Esophagus squamous epithelium (tissue), 4 donors: ENCODE measurements around the gene GPRC5A.

ENCODE experiments used
- CTCF ChIP-seq, 6 experiments: fragments of 450-650 bp in 4 of 6; fragments of 200-600 bp in 2 of 6; sonication (generic) in 2 of 6; IDR thresholded peaks; one replicate each; pipeline ENCODE4 v1.5.1; 2016 to 2019; ENCODE audit warnings: antibody characterized with exemption in 6 of 6, mild to moderate bottlenecking in 4 of 6, moderate library complexity in 4 of 6
- POLR2A ChIP-seq, 4 donors: fragments of 450-650 bp; IDR thresholded peaks; one replicate each; pipeline ENCODE4 v1.6.1; 2017; ENCODE audit warnings: antibody characterized with exemption in 4 of 4, mild to moderate bottlenecking in 4 of 4, moderate library complexity in 3 of 4

- TF ChIP-seq CTCF (IDR thresholded peaks at IDR 0.05): no peak
- no peak for TF ChIP-seq POLR2A (IDR thresholded peaks at IDR 0.05)
These were observed 9.9 kb downstream of the GPRC5A start for GRCh38 chr12:12901158-12901791.
